ENCODE measurements around the gene UFSP2.

GRCh38 chr4:185416955-185417354 is 8.8 kb downstream of the UFSP2 start:
- TF ChIP-seq, protein P1, sequence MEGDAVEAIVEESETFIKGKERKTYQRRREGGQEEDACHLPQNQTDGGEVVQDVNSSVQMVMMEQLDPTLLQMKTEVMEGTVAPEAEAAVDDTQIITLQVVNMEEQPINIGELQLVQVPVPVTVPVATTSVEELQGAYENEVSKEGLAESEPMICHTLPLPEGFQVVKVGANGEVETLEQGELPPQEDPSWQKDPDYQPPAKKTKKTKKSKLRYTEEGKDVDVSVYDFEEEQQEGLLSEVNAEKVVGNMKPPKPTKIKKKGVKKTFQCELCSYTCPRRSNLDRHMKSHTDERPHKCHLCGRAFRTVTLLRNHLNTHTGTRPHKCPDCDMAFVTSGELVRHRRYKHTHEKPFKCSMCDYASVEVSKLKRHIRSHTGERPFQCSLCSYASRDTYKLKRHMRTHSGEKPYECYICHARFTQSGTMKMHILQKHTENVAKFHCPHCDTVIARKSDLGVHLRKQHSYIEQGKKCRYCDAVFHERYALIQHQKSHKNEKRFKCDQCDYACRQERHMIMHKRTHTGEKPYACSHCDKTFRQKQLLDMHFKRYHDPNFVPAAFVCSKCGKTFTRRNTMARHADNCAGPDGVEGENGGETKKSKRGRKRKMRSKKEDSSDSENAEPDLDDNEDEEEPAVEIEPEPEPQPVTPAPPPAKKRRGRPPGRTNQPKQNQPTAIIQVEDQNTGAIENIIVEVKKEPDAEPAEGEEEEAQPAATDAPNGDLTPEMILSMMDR (IDR thresholded peaks at IDR 0.05; ENCODE audit: low read depth, low read length, missing input control) = no peak
- TF ChIP-seq HNF4A (conservative IDR thresholded peaks at IDR 0.05) (no peak), YY1 (IDR thresholded peaks at IDR 0.05) (no peak), JUND (IDR thresholded peaks at IDR 0.05) (no peak)
- TF ChIP-seq, protein P2, sequence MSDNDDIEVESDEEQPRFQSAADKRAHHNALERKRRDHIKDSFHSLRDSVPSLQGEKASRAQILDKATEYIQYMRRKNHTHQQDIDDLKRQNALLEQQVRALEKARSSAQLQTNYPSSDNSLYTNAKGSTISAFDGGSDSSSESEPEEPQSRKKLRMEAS (IDR thresholded peaks at IDR 0.05) = no peak
- TF ChIP-seq, protein P3, sequence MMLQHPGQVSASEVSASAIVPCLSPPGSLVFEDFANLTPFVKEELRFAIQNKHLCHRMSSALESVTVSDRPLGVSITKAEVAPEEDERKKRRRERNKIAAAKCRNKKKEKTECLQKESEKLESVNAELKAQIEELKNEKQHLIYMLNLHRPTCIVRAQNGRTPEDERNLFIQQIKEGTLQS (IDR thresholded peaks at IDR 0.05) = no peak

Data from liver (tissue), 3 donors.